ENCODE data around the gene PIGM.

Gene PIGM

GRCh38 chr1:160004001-160004400, 27.8 kb downstream of the PIGM start:
- Histone ChIP-seq H3K4me3 (ENCODE audit: low read length in 2 of 2) (no peak overlapping the region), H4K91ac (ENCODE audit: low read depth, low read length, poor library complexity) (no peak overlapping the region), H3K9me3 (replicated peaks in 1 of 2; ENCODE audit: control insufficient read depth in 2 of 2, insufficient read depth in 1 of 2, low read depth in 1 of 2, low read length in 2 of 2) (no peaks in the 10 kb centered on the region), H3K79me1 (ENCODE audit: low read depth, low read length) (no peaks in the 10 kb centered on the region), H3K4ac (ENCODE audit: low read length) (no peak overlapping the region), H3K23ac (ENCODE audit: low read depth, low read length, poor library complexity) (no peak overlapping the region), H3K27ac (replicated peaks; ENCODE audit: low read length) (no peak overlapping the region), H2AK5ac (ENCODE audit: low read depth, low read length) (no peak overlapping the region), H2AFZ (ENCODE audit: low read length) (no peak overlapping the region), H3K4me2 (ENCODE audit: insufficient read depth, low read length, poor library complexity, severe bottlenecking) (no peak overlapping the region), H3K9ac (ENCODE audit: low read depth, low read length, poor library complexity) (no peak overlapping the region), H3K18ac (ENCODE audit: low read length) (no peak overlapping the region), H3K27me3 (ENCODE audit: control insufficient read depth in 3 of 3, insufficient read depth in 3 of 3, low read depth in 1 of 3, low read length in 3 of 3) (peaks cover 0 to 40% (median 2%) of the 10 kb centered on the region in 3 experiments), H2BK12ac (ENCODE audit: low read length) (no peak overlapping the region), H3K36me3 (replicated peaks in 1 of 2; ENCODE audit: control insufficient read depth in 2 of 2, insufficient read depth in 2 of 2, low read length in 2 of 2) (no peaks in the 10 kb centered on the region), H2BK120ac (ENCODE audit: low read depth, low read length) (no peak overlapping the region), H4K8ac (ENCODE audit: low read depth, low read length) (no peak overlapping the region), H3K14ac (ENCODE audit: low read length) (no peak overlapping the region), H2BK15ac (ENCODE audit: low read length) (no peak overlapping the region), H3K4me1 (ENCODE audit: control insufficient read depth in 2 of 2, insufficient read depth in 1 of 2, low read depth in 1 of 2, low read length in 2 of 2) (no peaks in the 10 kb centered on the region), H2BK5ac (ENCODE audit: low read length) (no peak overlapping the region)
- no CpG with 5 or more reads among the region's 1 CpG for WGBS, 2 donors (ENCODE audit: extremely low coverage in 2 of 2, insufficient read length in 2 of 2, insufficient replicate concordance in 1 of 2)
- DNase-seq (ENCODE audit: low spot score) = no peak

DNA sequence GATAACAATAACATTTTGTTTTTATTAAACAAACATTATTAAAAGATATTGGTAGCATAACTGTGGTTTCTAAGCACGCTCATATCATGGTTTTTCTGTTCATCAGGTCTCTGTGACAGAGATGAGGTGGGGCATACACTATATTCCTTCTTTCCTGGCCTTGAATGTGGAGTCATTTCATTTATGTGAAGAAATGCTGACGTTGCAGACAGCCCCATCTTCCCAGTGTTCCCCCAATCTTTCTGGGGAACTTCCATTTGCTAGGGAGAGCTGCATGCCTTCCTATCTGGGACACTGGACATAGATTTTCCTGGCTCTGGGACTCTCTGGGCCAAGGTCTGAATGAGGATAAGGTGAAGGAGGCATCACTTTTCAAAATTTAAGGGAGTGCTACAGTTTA, 30.4 kb downstream of the PIGM start:
- Histone ChIP-seq H3K4ac (ENCODE audit: low read length) (no peak overlapping the region), H3K9me3 (replicated peaks in 1 of 2; ENCODE audit: control insufficient read depth in 2 of 2, insufficient read depth in 1 of 2, low read depth in 1 of 2, low read length in 2 of 2) (no peaks in the 10 kb centered on the region), H4K8ac (ENCODE audit: low read depth, low read length) (no peak overlapping the region)

DNA sequence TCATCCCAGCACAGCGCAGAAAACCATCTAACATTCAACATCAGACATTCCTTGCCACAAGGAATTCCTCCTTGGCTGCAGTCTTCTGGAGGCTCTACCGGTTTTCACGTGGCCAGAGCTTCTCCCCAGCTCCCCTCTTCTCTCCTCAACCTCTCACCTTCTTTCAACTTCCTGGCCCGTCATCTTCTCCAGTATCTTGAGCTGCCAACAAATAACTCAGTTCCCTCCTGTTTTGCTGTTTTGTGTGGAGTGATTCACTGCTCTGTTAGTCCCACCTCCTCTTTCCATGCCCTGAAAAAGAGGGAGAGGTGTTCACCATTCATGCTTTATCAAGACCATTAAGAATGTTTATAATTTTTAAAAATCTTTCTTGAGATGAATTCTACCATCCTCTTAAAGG, 32.6 kb downstream of the PIGM start:
- Histone ChIP-seq H2AFZ (ENCODE audit: low read length) (no peak overlapping the region), H3K27ac (replicated peaks; ENCODE audit: low read length) (no peak overlapping the region), H3K79me1 (ENCODE audit: low read depth, low read length) (no peaks in the 10 kb centered on the region), H2BK120ac (ENCODE audit: low read depth, low read length) (no peak overlapping the region), H3K14ac (ENCODE audit: low read length) (no peak overlapping the region), H4K91ac (ENCODE audit: low read depth, low read length, poor library complexity) (no peak overlapping the region), H4K8ac (ENCODE audit: low read depth, low read length) (no peak overlapping the region), H2BK15ac (ENCODE audit: low read length) (no peak overlapping the region), H3K4me1 (ENCODE audit: control insufficient read depth in 2 of 2, insufficient read depth in 1 of 2, low read depth in 1 of 2, low read length in 2 of 2) (no peaks in the 10 kb centered on the region), H2BK12ac (ENCODE audit: low read length) (no peak overlapping the region), H3K36me3 (replicated peaks in 1 of 2; ENCODE audit: control insufficient read depth in 2 of 2, insufficient read depth in 2 of 2, low read length in 2 of 2) (no peaks in the 10 kb centered on the region), H3K27me3 (ENCODE audit: control insufficient read depth in 3 of 3, insufficient read depth in 3 of 3, low read depth in 1 of 3, low read length in 3 of 3) (peaks cover 2 to 55% (median 2%) of the 10 kb centered on the region in 3 experiments), H3K9me3 (replicated peaks in 1 of 2; ENCODE audit: control insufficient read depth in 2 of 2, insufficient read depth in 1 of 2, low read depth in 1 of 2, low read length in 2 of 2) (peaks cover 0 to 2% of the 10 kb centered on the region in 2 donors), H3K4me2 (ENCODE audit: insufficient read depth, low read length, poor library complexity, severe bottlenecking) (no peak overlapping the region), H3K18ac (ENCODE audit: low read length) (no peak overlapping the region), H3K4me3 (ENCODE audit: low read length in 2 of 2) (no peak overlapping the region), H3K9ac (ENCODE audit: low read depth, low read length, poor library complexity) (no peak overlapping the region), H2AK5ac (ENCODE audit: low read depth, low read length) (no peak overlapping the region), H2BK5ac (ENCODE audit: low read length) (no peak overlapping the region), H3K23ac (ENCODE audit: low read depth, low read length, poor library complexity) (no peak overlapping the region), H3K4ac (ENCODE audit: low read length) (no peak overlapping the region)
- no CpG with 5 or more reads among the region's 4 CpGs for WGBS, 2 donors (ENCODE audit: extremely low coverage in 2 of 2, insufficient read length in 2 of 2, insufficient replicate concordance in 1 of 2)
- DNase-seq (ENCODE audit: low spot score) = no peak

More for the DNA sequence above, 30.4 kb downstream of the PIGM start:
- Histone ChIP-seq H2BK12ac (ENCODE audit: low read length) (no peak overlapping the region), H2BK120ac (ENCODE audit: low read depth, low read length) (no peak overlapping the region), H3K4me2 (ENCODE audit: insufficient read depth, low read length, poor library complexity, severe bottlenecking) (no peak overlapping the region), H3K9ac (ENCODE audit: low read depth, low read length, poor library complexity) (no peak overlapping the region), H3K27ac (replicated peaks; ENCODE audit: low read length) (no peak overlapping the region), H3K79me1 (ENCODE audit: low read depth, low read length) (no peaks in the 10 kb centered on the region), H2AFZ (ENCODE audit: low read length) (no peak overlapping the region), H2BK15ac (ENCODE audit: low read length) (no peak overlapping the region), H3K4me1 (ENCODE audit: control insufficient read depth in 2 of 2, insufficient read depth in 1 of 2, low read depth in 1 of 2, low read length in 2 of 2) (no peaks in the 10 kb centered on the region), H3K23ac (ENCODE audit: low read depth, low read length, poor library complexity) (no peak overlapping the region), H2AK5ac (ENCODE audit: low read depth, low read length) (no peak overlapping the region), H3K4me3 (ENCODE audit: low read length in 2 of 2) (no peak overlapping the region), H2BK5ac (ENCODE audit: low read length) (no peak overlapping the region), H3K36me3 (replicated peaks in 1 of 2; ENCODE audit: control insufficient read depth in 2 of 2, insufficient read depth in 2 of 2, low read length in 2 of 2) (no peaks in the 10 kb centered on the region), H3K27me3 (ENCODE audit: control insufficient read depth in 3 of 3, insufficient read depth in 3 of 3, low read depth in 1 of 3, low read length in 3 of 3) (peaks cover 0 to 44% (median 2%) of the 10 kb centered on the region in 3 experiments), H4K91ac (ENCODE audit: low read depth, low read length, poor library complexity) (no peak overlapping the region), H3K18ac (ENCODE audit: low read length) (no peak overlapping the region), H3K14ac (ENCODE audit: low read length) (no peak overlapping the region)
- no peak for DNase-seq (ENCODE audit: low spot score)
- no CpG with 5 or more reads among the region's 2 CpGs for WGBS, 2 donors (ENCODE audit: extremely low coverage in 2 of 2, insufficient read length in 2 of 2, insufficient replicate concordance in 1 of 2)

DNA sequence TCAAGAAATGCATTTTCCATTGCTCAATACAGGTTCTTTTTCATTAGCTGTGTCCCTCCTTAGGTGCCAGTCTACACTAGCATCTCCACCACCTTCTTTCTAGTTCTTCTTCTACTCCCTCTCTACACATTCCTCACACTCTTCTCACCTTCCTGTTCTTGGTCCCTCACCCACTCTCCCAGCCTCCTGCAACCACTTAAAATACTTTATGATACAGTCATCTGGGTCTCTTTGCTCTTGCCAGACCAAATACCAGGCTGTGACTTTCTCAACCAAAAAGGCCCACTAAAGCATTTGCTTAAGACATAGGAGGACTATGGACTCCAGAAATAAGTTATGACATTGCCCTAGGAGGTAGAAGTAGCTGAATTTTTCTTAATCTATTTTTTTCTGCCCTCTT, 35.1 kb downstream of the PIGM start:
- no peak overlapping the region for H2BK5ac ChIP-seq (ENCODE audit: low read length)
- no peak overlapping the region for H2BK12ac ChIP-seq (ENCODE audit: low read length)
- H4K8ac ChIP-seq (ENCODE audit: low read depth, low read length) = no peak overlapping the region
- no peak overlapping the region for H3K23ac ChIP-seq (ENCODE audit: low read depth, low read length, poor library complexity)
- no peak overlapping the region for H2BK15ac ChIP-seq (ENCODE audit: low read length)
- H3K36me3 ChIP-seq (replicated peaks in 1 of 2; ENCODE audit: control insufficient read depth in 2 of 2, insufficient read depth in 2 of 2, low read length in 2 of 2) = no peaks in the 10 kb centered on the region
- no peak overlapping the region for H3K9ac ChIP-seq (ENCODE audit: low read depth, low read length, poor library complexity)
- no peak overlapping the region for H3K14ac ChIP-seq (ENCODE audit: low read length)
- H3K4me3 ChIP-seq (ENCODE audit: low read length in 2 of 2) = no peak overlapping the region
- DNase-seq (ENCODE audit: low spot score) = no peak
- H4K91ac ChIP-seq (ENCODE audit: low read depth, low read length, poor library complexity) = no peak overlapping the region
- H3K27me3 ChIP-seq (ENCODE audit: control insufficient read depth in 3 of 3, insufficient read depth in 3 of 3, low read depth in 1 of 3, low read length in 3 of 3) = peaks cover 2 to 49% (median 2%) of the 10 kb centered on the region in 3 experiments
- H2AK5ac ChIP-seq (ENCODE audit: low read depth, low read length) = no peak overlapping the region
- peaks cover 0 to 2% of the 10 kb centered on the region in 2 donors for H3K4me1 ChIP-seq (ENCODE audit: control insufficient read depth in 2 of 2, insufficient read depth in 1 of 2, low read depth in 1 of 2, low read length in 2 of 2)
- H2AFZ ChIP-seq (ENCODE audit: low read length) = no peak overlapping the region
- H3K18ac ChIP-seq (ENCODE audit: low read length) = no peak overlapping the region
- H3K4me2 ChIP-seq (ENCODE audit: insufficient read depth, low read length, poor library complexity, severe bottlenecking) = no peak overlapping the region
- no peak overlapping the region for H3K27ac ChIP-seq (replicated peaks; ENCODE audit: low read length)
- no peak overlapping the region for H2BK120ac ChIP-seq (ENCODE audit: low read depth, low read length)
- no peak overlapping the region for H3K4ac ChIP-seq (ENCODE audit: low read length)
- no peaks in the 10 kb centered on the region for H3K79me1 ChIP-seq (ENCODE audit: low read depth, low read length)
- peaks cover 0 to 2% of the 10 kb centered on the region in 2 donors for H3K9me3 ChIP-seq (replicated peaks in 1 of 2; ENCODE audit: control insufficient read depth in 2 of 2, insufficient read depth in 1 of 2, low read depth in 1 of 2, low read length in 2 of 2)
